GM19397 (cell line): ENCODE results near the gene OLFML2A.
"Not testable (repeated sequence)": the region's sequence is repeated elsewhere in the genome, so short reads cannot be mapped to it uniquely, and the experiment has no call there.

ENCODE experiments used
- ATAC-seq: cut with Tn5 transposase; IDR thresholded peaks from one replicate; pipeline ENCODE4 v1.9.1; 2021; ENCODE audit warnings: mild to moderate bottlenecking, moderate library complexity; ENCODE audit not compliant: unreplicated experiment

The OLFML2A gene

GRCh38 chr9:124818431-124819281, 41.7 kb downstream of the OLFML2A start:
- ATAC-seq: no peak

DNA sequence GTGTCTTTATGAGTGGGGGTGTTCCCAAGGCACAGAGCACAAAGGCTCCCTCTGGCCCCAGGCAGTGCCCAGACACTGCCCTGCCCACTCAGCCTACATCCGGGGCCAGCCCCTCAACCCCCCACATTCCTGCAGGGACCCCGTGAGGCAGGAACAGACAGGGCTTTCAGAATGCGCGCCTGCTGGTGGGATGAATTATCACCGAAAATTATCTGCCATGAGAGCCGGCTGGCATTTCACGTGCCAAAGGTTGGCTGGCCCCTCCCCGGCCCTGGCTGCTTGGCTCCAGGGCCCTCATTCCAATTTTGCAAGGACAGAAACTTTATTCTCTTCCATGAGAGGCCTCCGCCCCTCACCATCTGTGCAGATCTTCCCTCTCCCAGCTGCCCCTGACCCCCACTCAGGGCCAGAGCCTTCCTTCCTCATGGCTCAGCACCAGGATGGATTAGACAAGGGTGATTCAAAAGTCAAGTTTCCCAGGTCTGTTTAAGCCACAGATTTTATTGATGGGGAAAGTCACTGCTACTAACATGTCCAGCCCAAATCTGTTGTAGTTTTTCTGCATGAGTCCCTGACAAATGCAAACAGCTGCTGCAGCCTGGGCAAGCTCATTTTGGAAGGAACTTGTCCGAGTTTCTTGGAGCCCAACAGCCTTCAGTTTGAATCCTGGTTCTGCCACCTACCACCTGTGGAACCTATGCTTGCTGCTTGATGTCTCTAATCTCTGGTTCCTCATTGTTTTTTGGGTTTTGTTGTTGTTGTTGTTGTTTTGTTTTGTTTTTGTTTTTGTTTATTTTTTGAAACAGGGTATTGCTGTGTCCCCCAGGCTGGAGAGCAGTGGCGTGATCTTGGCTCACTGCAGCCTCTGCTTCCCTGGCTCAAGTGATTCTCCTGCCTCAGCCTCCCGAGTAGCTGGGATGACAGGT, 44.0 kb downstream of the OLFML2A start:
- no peak for ATAC-seq

DNA sequence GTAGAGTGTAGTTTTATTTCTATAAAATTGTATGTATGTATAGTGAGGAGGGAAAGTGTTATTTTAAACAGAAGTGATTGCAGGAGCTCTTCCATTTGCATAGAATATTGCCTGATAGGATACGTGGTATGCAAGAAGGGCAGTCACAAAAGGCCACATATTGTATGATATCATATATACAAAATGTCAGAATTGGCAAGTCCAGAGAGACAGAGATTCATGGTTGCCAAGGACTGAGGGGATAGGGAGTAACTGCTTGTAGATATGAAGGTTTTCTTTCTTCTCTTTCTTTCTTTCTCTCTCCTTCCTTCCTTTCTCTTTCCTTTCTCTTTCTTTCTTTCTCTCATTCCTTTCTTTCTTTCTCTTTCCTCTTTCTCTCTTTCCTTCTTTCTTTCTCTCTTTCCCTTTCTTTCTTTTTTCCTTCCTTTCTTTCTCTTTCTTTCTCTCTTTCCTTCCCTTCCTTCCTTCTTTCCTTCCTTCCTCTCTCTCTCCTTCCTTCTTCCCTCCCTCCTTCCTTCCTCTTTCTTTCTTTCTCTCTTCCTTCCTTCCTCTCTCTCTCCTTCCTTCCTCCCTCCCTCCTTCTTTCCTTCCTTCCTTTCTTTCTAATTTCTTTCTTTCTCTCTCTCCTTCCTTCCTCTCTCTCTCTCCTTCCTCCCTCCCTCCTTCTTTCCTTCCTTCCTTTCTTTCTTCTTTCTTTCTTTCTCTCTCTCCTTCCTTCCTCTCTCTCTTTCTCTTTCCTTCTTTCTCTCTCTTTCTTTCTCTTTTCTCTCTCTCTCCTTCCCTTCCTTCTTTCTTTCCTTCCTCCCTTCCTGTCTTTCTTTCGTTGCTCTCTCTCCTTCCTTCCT, 51.8 kb downstream of the OLFML2A start:
- ATAC-seq: no peak

DNA sequence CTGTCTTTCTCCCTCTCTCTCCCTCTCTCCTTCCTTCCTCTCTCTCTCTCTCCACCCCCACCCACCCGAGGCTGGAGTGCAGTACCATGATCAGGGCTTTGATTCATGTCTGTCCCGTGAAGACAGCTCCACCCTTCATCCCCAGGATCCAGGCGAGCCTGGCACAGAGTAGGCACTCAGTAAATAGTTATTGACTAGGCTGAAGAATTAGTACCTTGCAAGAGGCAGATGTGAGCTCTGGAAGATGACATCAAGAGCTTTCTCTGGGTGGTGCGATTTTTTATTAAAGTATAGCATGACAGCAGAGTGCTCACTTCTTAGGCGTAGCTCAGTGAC, 52.4 kb downstream of the OLFML2A start:
- ATAC-seq: no peak

GRCh38 chr9:124830593-124830992, 53.7 kb downstream of the OLFML2A start:
- ATAC-seq: no peak

- no peak for ATAC-seq
Observed at GRCh38 chr9:124831642-124832364, 54.9 kb downstream of the OLFML2A start.

GRCh38 chr9:124834591-124834990, 57.7 kb downstream of the OLFML2A start:
- no peak for ATAC-seq

DNA sequence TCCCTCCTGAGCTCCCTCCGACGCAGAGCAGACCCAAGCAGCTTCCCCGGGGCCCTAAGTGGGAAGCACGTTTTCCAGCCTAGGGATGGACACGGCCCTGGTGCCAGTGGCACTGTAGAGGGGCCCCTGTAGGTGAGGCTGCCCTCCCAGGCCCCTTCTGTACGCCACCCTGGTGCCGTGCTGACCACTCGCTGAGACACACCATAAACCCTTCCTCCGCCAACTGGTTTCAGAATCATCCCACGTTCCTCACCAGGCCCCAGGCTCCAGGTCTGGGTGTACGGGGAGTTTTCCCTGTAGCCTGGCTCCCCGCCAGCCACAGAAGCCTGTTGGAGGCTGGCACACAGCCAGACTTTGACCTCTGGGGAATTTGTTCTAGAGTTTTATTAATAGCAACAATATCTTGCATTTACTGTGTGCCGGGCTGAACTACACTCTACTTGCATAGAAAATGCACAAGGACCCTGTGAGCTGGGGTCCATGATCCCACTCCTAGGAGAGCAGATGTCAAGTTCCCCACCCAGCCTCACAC, 58.2 kb downstream of the OLFML2A start:
- ATAC-seq: no peak

DNA sequence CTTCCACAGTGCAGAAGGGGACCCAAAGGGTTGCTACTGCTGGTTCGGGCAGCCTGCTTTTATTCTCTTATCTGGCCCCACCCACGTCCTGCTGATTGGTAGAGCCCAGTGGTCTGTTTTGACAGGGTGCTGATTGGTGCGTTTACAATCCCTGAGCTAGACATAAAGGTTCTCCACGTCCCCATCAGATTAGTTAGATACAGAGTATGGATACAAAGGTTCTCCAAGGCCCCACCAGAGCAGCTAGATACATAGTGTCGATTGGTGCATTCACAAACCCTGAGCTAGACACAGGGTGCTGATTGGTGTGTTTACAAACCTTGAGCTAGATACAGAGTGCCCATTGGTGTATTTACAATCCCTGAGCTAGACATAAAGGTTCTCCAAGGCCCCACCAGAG, 61.2 kb downstream of the OLFML2A start:
- ATAC-seq: not testable (repeated sequence)

GRCh38 chr9:124838567-124839275, 61.8 kb downstream of the OLFML2A start:
- ATAC-seq: not testable (repeated sequence)

GRCh38 chr9:124839612-124840299, 62.8 kb downstream of the OLFML2A start:
- ATAC-seq: no peak

- no peak for ATAC-seq
Observed at GRCh38 chr9:124840300-124840833, 63.4 kb downstream of the OLFML2A start.

- no peak for ATAC-seq
Observed at GRCh38 chr9:124841075-124841821, 64.3 kb downstream of the OLFML2A start.

GRCh38 chr9:124843456-124844034, 66.6 kb downstream of the OLFML2A start:
- ATAC-seq: no peak

DNA sequence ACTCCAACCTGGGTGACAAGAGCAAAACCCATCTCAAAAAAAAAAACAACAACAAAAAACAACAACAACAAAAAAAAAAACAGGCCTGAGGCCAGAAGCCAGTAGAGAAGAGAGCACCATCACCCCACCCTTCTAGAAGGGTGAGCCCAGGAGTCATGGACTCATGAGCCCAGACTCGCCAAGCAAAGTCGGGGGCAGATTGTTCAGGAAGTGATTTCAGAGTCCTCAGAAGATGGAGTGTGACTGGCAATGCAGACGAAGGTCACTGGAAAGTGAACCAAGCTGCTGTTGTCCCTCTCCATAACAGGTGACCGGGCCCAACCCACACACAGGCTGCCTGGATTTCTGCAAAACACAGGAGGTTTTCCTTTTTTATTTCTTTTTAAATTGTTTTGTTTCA, 67.4 kb downstream of the OLFML2A start:
- no peak for ATAC-seq

GRCh38 chr9:124846467-124846866, 69.5 kb downstream of the OLFML2A start:
- not testable (repeated sequence) for ATAC-seq

- no peak for ATAC-seq
Observed at GRCh38 chr9:124846969-124847368, 70.0 kb downstream of the OLFML2A start.
